ENCODE data around the gene VWA5B2. TPM values are rescaled to one million over a fixed set of nuclear protein-coding genes. Genes with fewer than 3 reads are reported as not detected.

Gene VWA5B2
- total and polyA plus RNA-seq, 5 donors, result 0.07 TPM; not detected in 4

DNA sequence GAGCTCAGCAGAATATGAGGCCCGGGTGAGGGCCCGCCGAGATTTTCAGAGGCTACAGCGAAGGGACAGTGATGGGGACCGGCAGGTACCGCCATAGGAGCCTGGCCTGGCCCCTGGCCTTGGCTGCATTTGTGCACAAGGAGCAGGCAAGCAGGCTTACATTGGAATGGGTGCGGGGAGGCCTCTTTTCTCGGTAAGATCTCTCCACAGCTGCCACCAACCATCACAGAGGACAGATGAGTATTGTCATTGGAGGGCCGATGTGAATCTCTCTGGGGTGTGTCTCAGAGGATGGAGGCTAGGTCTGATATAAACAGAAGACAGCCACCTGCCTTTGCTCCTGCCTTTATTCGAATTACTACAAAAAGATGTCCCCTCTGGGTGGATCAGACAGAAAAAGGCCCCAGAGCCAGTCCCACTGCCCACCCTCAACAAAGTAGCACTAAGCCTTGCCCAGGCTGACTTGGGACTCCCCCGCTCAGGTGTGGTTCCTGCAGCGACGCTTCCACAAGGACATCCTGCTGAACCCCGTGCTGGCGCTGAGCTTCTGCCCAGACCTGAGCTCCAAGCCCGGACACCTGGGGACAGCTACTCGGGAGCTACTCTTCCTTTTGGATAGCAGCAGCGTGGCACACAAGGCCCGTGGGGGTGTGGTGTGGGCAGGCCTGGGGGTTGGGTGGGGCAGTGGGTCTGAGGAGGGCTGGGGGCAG lies 5.4 kb downstream of the VWA5B2 start:
- 85% methylated on average over 19 of the region's 19 CpGs for WGBS

DNA sequence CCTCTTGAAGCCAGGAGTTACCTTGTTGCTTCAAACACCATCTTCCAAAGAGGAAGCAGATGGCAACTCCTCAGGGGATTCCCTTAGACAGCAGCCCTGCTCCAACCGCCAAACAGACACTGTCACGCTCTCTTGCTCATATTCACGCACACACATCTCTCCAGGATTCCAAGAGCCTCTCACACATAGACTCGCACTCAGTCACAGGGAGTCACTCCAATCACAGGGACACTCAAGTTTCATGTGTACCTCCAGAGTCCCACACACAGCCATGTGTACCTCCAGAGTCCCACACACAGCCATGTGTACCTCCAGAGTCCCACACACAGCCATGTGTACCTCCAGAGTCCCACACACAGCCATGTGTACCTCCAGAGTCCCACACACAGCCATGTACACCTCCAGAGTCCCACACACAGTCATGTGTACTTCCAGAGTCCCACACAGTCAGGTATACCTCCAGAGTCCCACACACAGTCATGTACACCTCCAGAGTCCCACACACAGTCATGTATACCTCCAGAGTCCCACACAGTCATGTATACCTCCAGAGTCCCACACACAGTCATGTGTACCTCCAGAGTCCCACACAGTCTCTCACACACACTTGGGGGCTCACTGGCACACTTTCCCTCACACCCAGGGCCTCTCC lies 6.1 kb downstream of the VWA5B2 start:
- H3K9me3 ChIP-seq (ENCODE audit: control insufficient read depth, low read length), result no peaks in the 10 kb centered on the region
- H3K27me3 ChIP-seq (ENCODE audit: control insufficient read depth, insufficient read depth), result no peaks in the 10 kb centered on the region
- H3K27ac ChIP-seq (ENCODE audit: low read length), result no peak overlapping the region
- WGBS, result 73% methylated on average over 4 of the region's 4 CpGs
- no peak for DNase-seq
- no peaks in the 10 kb centered on the region for H3K4me1 ChIP-seq (ENCODE audit: control insufficient read depth, insufficient read depth, low read length)
- no peak for ATAC-seq
- no peak overlapping the region for H3K4me3 ChIP-seq (ENCODE audit: low read length)
- intact Hi-C loops (cut with DNase I), result loop anchor here in 1 of 4 donors (10.0 kb wide), 1 partner anchor 91 kb away; no protein-coding TSS in a partner anchor

More for the DNA sequence above, 5.4 kb downstream of the VWA5B2 start:
- no peaks in the 10 kb centered on the region for H3K4me1 ChIP-seq (ENCODE audit: control insufficient read depth, insufficient read depth, low read length)
- H3K9me3 ChIP-seq (ENCODE audit: control insufficient read depth, low read length), result no peaks in the 10 kb centered on the region
- no peaks in the 10 kb centered on the region for H3K27me3 ChIP-seq (ENCODE audit: control insufficient read depth, insufficient read depth)
- peak in 1 of 3 donors; percentile 55 for DNase-seq
- ATAC-seq, result no peak
- no peak overlapping the region for H3K4me3 ChIP-seq (ENCODE audit: low read length)
- H3K27ac ChIP-seq (ENCODE audit: low read length), result no peak overlapping the region
- intact Hi-C loops (cut with DNase I), result loop anchor here in 1 of 4 donors (10.0 kb wide), 1 partner anchor 90 kb away; no protein-coding TSS in a partner anchor

DNA sequence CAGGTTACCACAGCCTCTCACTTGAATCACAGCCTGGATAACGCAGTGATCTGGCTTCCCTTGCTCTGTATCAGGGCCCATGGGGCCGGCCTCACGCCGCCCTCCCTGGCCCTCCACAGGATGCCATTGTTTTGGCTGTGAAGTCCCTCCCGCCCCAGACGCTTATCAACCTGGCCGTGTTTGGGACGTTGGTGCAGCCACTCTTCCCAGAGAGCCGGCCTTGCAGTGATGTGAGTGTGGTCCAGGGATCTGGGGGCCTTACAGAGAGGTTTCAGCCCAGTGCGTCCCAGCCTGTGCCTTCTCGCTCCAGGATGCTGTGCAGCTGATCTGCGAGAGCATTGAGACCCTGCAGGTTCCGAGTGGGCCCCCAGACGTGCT lies 6.6 kb downstream of the VWA5B2 start:
- intact Hi-C loops (cut with DNase I), result loop anchor here in 1 of 4 donors (10.0 kb wide), 1 partner anchor 91 kb away; no protein-coding TSS in a partner anchor

GRCh38 chr3:184236636-184237035 lies 7.3 kb downstream of the VWA5B2 start:
- DNase-seq (no peak), ATAC-seq (no peak)
- Histone ChIP-seq H3K9me3 (ENCODE audit: control insufficient read depth, low read length) (no peaks in the 10 kb centered on the region), H3K27ac (ENCODE audit: low read length) (no peak overlapping the region), H3K27me3 (ENCODE audit: control insufficient read depth, insufficient read depth) (no peaks in the 10 kb centered on the region), H3K4me1 (ENCODE audit: control insufficient read depth, insufficient read depth, low read length) (no peaks in the 10 kb centered on the region), H3K4me3 (ENCODE audit: low read length) (no peak overlapping the region)
- intact Hi-C loops (cut with DNase I), result loop anchor here in 1 of 4 donors (10.0 kb wide), 1 partner anchor 92 kb away; no protein-coding TSS in a partner anchor
- WGBS, result 75% methylated on average over 3 of the region's 3 CpGs

More for the DNA sequence above, 6.6 kb downstream of the VWA5B2 start:
- no peak for ATAC-seq
- Histone ChIP-seq H3K4me1 (ENCODE audit: control insufficient read depth, insufficient read depth, low read length) (no peaks in the 10 kb centered on the region), H3K27ac (ENCODE audit: low read length) (no peak overlapping the region), H3K4me3 (ENCODE audit: low read length) (no peak overlapping the region), H3K9me3 (ENCODE audit: control insufficient read depth, low read length) (no peaks in the 10 kb centered on the region), H3K27me3 (ENCODE audit: control insufficient read depth, insufficient read depth) (no peaks in the 10 kb centered on the region)
- WGBS, result 44% methylated on average over 14 of the region's 14 CpGs
- no peak for DNase-seq

- no peak overlapping the region for H3K4me3 ChIP-seq (ENCODE audit: low read length)
- 73% methylated on average over 7 of the region's 7 CpGs for WGBS
- DNase-seq (no peak), ATAC-seq (no peak)
- intact Hi-C loops (cut with DNase I), result loop anchor here in 1 of 4 donors (10.0 kb wide), 1 partner anchor 92 kb away; no protein-coding TSS in a partner anchor
- no peaks in the 10 kb centered on the region for H3K27me3 ChIP-seq (ENCODE audit: control insufficient read depth, insufficient read depth)
- no peak overlapping the region for H3K27ac ChIP-seq (ENCODE audit: low read length)
- H3K4me1 ChIP-seq (ENCODE audit: control insufficient read depth, insufficient read depth, low read length), result no peaks in the 10 kb centered on the region
- no peaks in the 10 kb centered on the region for H3K9me3 ChIP-seq (ENCODE audit: control insufficient read depth, low read length)
Observed at GRCh38 chr3:184237211-184237610, 7.8 kb downstream of the VWA5B2 start.

GRCh38 chr3:184237807-184238206 lies 8.4 kb downstream of the VWA5B2 start:
- intact Hi-C loops (cut with DNase I), result loop anchor here in 1 of 4 donors (10.0 kb wide), 1 partner anchor 93 kb away; no protein-coding TSS in a partner anchor

GRCh38 chr3:184238246-184238818 lies 8.9 kb downstream of the VWA5B2 start:
- WGBS, result 72% methylated on average over 13 of the region's 13 CpGs
- H3K27ac ChIP-seq (ENCODE audit: low read length), result no peak overlapping the region
- intact Hi-C loops (cut with DNase I), result loop anchor here in 1 of 4 donors (10.0 kb wide), 1 partner anchor 94 kb away; no protein-coding TSS in a partner anchor
- no peak for DNase-seq
- H3K4me1 ChIP-seq (ENCODE audit: control insufficient read depth, insufficient read depth, low read length), result no peaks in the 10 kb centered on the region
- ATAC-seq, result no peak
- no peak overlapping the region for H3K4me3 ChIP-seq (ENCODE audit: low read length)
- no peaks in the 10 kb centered on the region for H3K27me3 ChIP-seq (ENCODE audit: control insufficient read depth, insufficient read depth)
- H3K9me3 ChIP-seq (ENCODE audit: control insufficient read depth, low read length), result no peaks in the 10 kb centered on the region

More at GRCh38 chr3:184237807-184238206, 8.4 kb downstream of the VWA5B2 start:
- 19% methylated on average over 1 of the region's 1 CpG for WGBS
- H3K4me1 ChIP-seq (ENCODE audit: control insufficient read depth, insufficient read depth, low read length), result no peaks in the 10 kb centered on the region
- H3K27ac ChIP-seq (ENCODE audit: low read length), result no peak overlapping the region
- no peak for DNase-seq
- H3K27me3 ChIP-seq (ENCODE audit: control insufficient read depth, insufficient read depth), result no peaks in the 10 kb centered on the region
- no peak for ATAC-seq
- no peaks in the 10 kb centered on the region for H3K9me3 ChIP-seq (ENCODE audit: control insufficient read depth, low read length)
- H3K4me3 ChIP-seq (ENCODE audit: low read length), result no peak overlapping the region

GRCh38 chr3:184239221-184239620 lies 9.8 kb downstream of the VWA5B2 start:
- Histone ChIP-seq H3K4me3 (ENCODE audit: low read length) (no peak overlapping the region), H3K27me3 (ENCODE audit: control insufficient read depth, insufficient read depth) (no peaks in the 10 kb centered on the region), H3K4me1 (ENCODE audit: control insufficient read depth, insufficient read depth, low read length) (no peaks in the 10 kb centered on the region), H3K9me3 (ENCODE audit: control insufficient read depth, low read length) (no peaks in the 10 kb centered on the region), H3K27ac (ENCODE audit: low read length) (no peak overlapping the region)
- intact Hi-C loops (cut with DNase I), result loop anchor here in 1 of 4 donors (10.0 kb wide), 1 partner anchor 94 kb away; no protein-coding TSS in a partner anchor
- ATAC-seq (no peak), DNase-seq (no peak)
- WGBS, result 91% methylated on average over 8 of the region's 8 CpGs

- Histone ChIP-seq H3K4me1 (ENCODE audit: control insufficient read depth, insufficient read depth, low read length) (no peaks in the 10 kb centered on the region), H3K4me3 (ENCODE audit: low read length) (no peak overlapping the region), H3K9me3 (ENCODE audit: control insufficient read depth, low read length) (no peaks in the 10 kb centered on the region), H3K27ac (ENCODE audit: low read length) (no peak overlapping the region), H3K27me3 (ENCODE audit: control insufficient read depth, insufficient read depth) (no peaks in the 10 kb centered on the region)
- no peak for ATAC-seq
- intact Hi-C loops (cut with DNase I), result loop anchor here in 2 of 4 donors (10.0 kb wide), 2 partner anchors 95 to 345 kb away; no protein-coding TSS in a partner anchor
- 78% methylated on average over 7 of the region's 7 CpGs for whole genome bisulfite sequencing
- no peak for DNase-seq
Observed at GRCh38 chr3:184239708-184240107, 10.3 kb downstream of the VWA5B2 start.

- 78% methylated on average over 4 of the region's 4 CpGs for WGBS
- DNase-seq (no peak), ATAC-seq (no peak)
- Histone ChIP-seq H3K4me1 (ENCODE audit: control insufficient read depth, insufficient read depth, low read length) (no peaks in the 10 kb centered on the region), H3K9me3 (ENCODE audit: control insufficient read depth, low read length) (no peaks in the 10 kb centered on the region), H3K27ac (ENCODE audit: low read length) (no peak overlapping the region), H3K27me3 (ENCODE audit: control insufficient read depth, insufficient read depth) (no peaks in the 10 kb centered on the region), H3K4me3 (ENCODE audit: low read length) (no peak overlapping the region)
- intact Hi-C loops (cut with DNase I), result loop anchor here in 2 of 4 donors (10.0 kb wide), 2 partner anchors 96 to 346 kb away; no protein-coding TSS in a partner anchor
Observed at GRCh38 chr3:184240384-184241140, 11.2 kb downstream of the VWA5B2 start.
